Body of pancreas (tissue), 4 donors: ENCODE results near the gene CXorf49. TPM values are rescaled to one million over a fixed set of nuclear protein-coding genes. Genes with fewer than 3 reads are reported as not detected.
"Not testable (repeated sequence)": the region's sequence is repeated elsewhere in the genome, so short reads cannot be mapped to it uniquely, and the experiment has no call there.

Source experiments
- ATAC-seq: fragments of 150-250 bp; one replicate; pipeline ENCODE4 v1.9.1; 2016
- DNase-seq, 4 donors: peaks; one replicate each; pipeline ENCODE4 v3.0.0-alpha.2; 2019
- H3K27ac ChIP-seq, 4 donors: fragments of 200-600 bp; sonication (generic); 1 replicate in 3 of 4; 2 replicates in 1 of 4; pipeline versions ENCODE4 v1.5.1 to v1.6.1; 2016 to 2019; ENCODE audit warnings: mild to moderate bottlenecking in 1 of 4, mixed read lengths in 1 of 4, moderate library complexity in 1 of 4
- H3K27me3 ChIP-seq, 2 donors: fragments of 200-600 bp; sonication (generic); one replicate each; pipeline ENCODE4 v1.6.0; 2016; ENCODE audit warnings: mild to moderate bottlenecking in 1 of 2
- H3K36me3 ChIP-seq, 2 donors: fragments of 200-600 bp; sonication (generic); replicated peaks in 1 of 2; 2 replicates each; pipeline ENCODE4 v1.5.1; 2016; ENCODE audit warnings: low read depth in 2 of 2; ENCODE audit not compliant: insufficient read depth in 1 of 2
- H3K4me1 ChIP-seq: fragments of 200-600 bp; sonication (generic); one replicate; pipeline ENCODE4 v1.6.0; 2016
- H3K4me3 ChIP-seq, 2 donors: fragments of 200-600 bp; sonication (generic); 1 replicate in 1 of 2; 2 replicates in 1 of 2; pipeline ENCODE4 v1.5.1; 2016 to 2019
- H3K9me3 ChIP-seq, 3 donors: fragments of 200-600 bp; sonication (generic); 1 replicate in 2 of 3; 2 replicates in 1 of 3; pipeline ENCODE4 v1.5.1; 2016
- CTCF ChIP-seq, 7 experiments: fragments of 450-650 bp in 4 of 7; fragments of 200-600 bp in 3 of 7; sonication (generic) in 3 of 7; IDR thresholded peaks; one replicate each; pipeline ENCODE4 v1.5.1; 2016 to 2019; ENCODE audit warnings: antibody characterized with exemption in 7 of 7
- POLR2A ChIP-seq, 3 donors: fragments of 450-650 bp; IDR thresholded peaks; one replicate each; pipeline ENCODE4 v1.6.1; 2016; ENCODE audit warnings: antibody characterized with exemption in 3 of 3, mild to moderate bottlenecking in 2 of 3
- WGBS, 2 donors: methylation state at CpG; one replicate each; pipeline ENCODE4 v1.1.5; 2017; 5-methylcytosine and 5-hydroxymethylcytosine counted together
- intact Hi-C: fragments of 100-400 bp; cut with DNase I; formaldehyde crosslinking; loops from one replicate; pipeline ENCODE4 v1.15.1; 2023
- total RNA-seq, 2 donors: library from RNA; depleted of rRNA; stranded (reverse); fragments of >200 nt; gene quantifications; one replicate each; pipeline ENCODE4 v1.1.0, GENCODE V29; 2016

CXorf49 gene
- total RNA-seq, 2 donors from 2014 or later, result not detected

DNA sequence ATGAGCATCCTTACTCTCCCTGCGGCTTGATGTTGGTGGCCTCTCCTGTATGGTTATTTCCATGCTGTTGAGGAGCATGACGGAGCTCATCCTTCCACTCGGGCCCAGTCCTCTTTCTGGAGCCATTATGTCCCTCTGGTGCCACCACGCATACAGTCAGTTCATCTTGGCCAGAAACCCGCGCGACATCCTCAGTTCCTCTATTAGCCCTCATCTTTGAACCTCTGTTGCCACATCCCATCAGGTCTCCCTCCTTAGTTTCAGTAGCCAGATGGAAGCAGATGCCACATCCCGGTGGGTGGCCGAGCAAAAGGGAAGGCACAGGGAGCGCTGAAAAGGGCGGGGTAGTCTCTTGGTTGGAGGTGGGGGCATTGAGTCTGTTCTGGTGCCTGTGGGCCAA is 46.1 kb downstream of the CXorf49 start:
- ATAC-seq (no peak), DNase-seq (no peak)
- Histone ChIP-seq H3K9me3 (no peaks in the 10 kb centered on the region), H3K27ac (no peak overlapping the region), H3K4me1 (no peaks in the 10 kb centered on the region), H3K4me3 (no peak overlapping the region), H3K36me3 (no peaks in the 10 kb centered on the region), H3K27me3 (no peaks in the 10 kb centered on the region)
- WGBS, 2 donors, result 91 to 97% methylated on average over 10 to 11 of the region's 11 CpGs
- no peak for TF ChIP-seq CTCF (IDR thresholded peaks at IDR 0.05)
- no peak for TF ChIP-seq POLR2A (IDR thresholded peaks at IDR 0.05)
- intact Hi-C loops, result no loop called here

DNA sequence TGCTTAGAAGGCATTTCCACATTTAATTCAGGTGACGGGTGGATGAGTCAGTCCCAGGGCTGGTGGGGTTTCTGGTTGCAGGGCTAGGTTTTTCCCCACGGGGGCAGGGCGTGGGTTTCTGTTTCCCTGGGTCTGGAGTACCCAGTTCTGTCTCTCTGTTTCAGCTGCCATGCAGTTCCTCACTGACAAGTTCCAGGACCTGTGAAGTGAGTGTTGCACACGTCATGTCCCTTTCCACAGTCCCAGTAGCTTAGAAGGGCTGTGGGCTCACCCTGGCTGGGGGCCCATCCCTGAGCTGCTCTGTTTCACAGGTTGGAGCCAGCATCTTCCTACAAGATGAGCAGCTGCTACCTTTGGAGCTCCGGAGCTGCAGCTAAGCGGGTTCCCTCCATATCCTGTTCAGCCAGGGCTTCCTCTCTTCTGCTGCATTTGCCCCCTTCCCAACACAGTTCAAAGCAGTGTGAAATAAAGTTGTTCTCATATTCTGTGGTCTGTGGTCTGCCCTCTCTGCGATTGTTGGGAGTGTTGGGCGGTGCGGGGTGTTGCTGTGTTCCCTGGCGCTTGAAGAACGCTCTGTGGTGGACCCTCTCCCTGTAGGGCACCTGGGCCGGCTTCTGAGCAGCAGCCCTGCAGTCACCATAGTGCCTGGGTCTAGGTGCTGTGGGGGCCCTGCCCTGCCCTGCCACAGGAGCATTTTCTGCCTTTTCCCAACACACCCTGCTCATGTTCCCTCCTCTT is 46.9 kb downstream of the CXorf49 start:
- Histone ChIP-seq H3K36me3 (no peaks in the 10 kb centered on the region), H3K4me1 (no peaks in the 10 kb centered on the region), H3K27ac (no peak overlapping the region), H3K4me3 (no peak overlapping the region), H3K9me3 (no peaks in the 10 kb centered on the region), H3K27me3 (no peaks in the 10 kb centered on the region)
- DNase-seq, result no peak
- 52 to 71% methylated on average over 3 to 5 of the region's 12 CpGs for WGBS, 2 donors
- intact Hi-C loops, result no loop called here
- TF ChIP-seq CTCF (IDR thresholded peaks at IDR 0.05), result no peak
- no peak for TF ChIP-seq POLR2A (IDR thresholded peaks at IDR 0.05)
- ATAC-seq, result no peak

DNA sequence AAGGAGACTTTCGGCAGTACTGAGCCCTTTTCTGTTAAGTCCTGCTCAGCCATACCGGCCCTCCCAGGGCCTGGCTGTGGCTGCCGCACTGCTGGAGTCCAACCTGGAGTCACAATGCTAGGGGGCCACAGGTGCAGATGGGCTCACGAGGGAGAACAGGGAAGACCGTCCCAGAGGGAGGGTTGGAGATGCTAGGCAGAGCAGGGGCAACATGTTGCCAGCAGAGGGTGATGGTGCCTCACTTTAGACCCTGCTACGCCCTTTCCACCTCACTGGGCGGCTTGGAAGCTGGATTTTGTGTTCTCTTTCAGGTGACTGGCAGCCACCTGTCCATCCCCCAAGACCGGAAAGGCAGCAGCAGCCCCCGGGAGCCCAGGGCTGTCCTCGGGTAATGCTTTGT is 48.1 kb downstream of the CXorf49 start:
- DNase-seq, H3K9me3 ChIP-seq, ATAC-seq, H3K27ac ChIP-seq, H3K27me3 ChIP-seq, H3K36me3 ChIP-seq, H3K4me3 ChIP-seq, intact Hi-C loops, H3K4me1 ChIP-seq: not testable (repeated sequence)
- 7 to 22% methylated on average over 2 to 8 of the region's 10 CpGs for WGBS, 2 donors
- TF ChIP-seq CTCF (IDR thresholded peaks at IDR 0.05), result peak in 2 of 7 experiments; percentile 19 to 21

GRCh38 chrX:71669492-71669891 is 48.6 kb downstream of the CXorf49 start:
- intact Hi-C loops, result no loop called here
- no peaks in the 10 kb centered on the region for H3K4me1 ChIP-seq
- no peaks in the 10 kb centered on the region for H3K27me3 ChIP-seq
- no peak overlapping the region for H3K4me3 ChIP-seq
- ATAC-seq (no peak), DNase-seq (no peak)
- WGBS, 2 donors, result 64 to 80% methylated on average over 6 to 10 of the region's 13 CpGs
- H3K36me3 ChIP-seq, result no peaks in the 10 kb centered on the region
- no peak overlapping the region for H3K27ac ChIP-seq
- no peaks in the 10 kb centered on the region for H3K9me3 ChIP-seq
- TF ChIP-seq CTCF (IDR thresholded peaks at IDR 0.05), result no peak
- no peak for TF ChIP-seq POLR2A (IDR thresholded peaks at IDR 0.05)

DNA sequence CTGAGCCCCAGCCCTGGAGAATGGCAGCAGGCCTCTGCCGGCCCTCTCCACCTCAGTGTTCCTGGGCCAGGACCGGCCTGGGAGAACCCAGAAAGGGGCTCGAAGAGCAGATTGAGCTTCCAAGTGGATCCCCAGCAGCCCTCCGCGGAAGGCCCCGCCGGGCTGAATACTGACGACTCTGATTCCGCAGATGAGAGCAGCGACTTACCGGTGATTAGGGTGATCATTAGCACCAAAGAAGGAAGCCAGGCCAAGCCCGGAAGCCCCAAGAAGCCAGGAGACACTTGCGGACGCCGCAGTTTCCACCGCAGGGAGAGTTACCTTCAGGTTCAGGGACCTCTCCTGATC is 49.9 kb downstream of the CXorf49 start:
- no peaks in the 10 kb centered on the region for H3K4me1 ChIP-seq
- no peak for ATAC-seq
- intact Hi-C loops, result no loop called here
- TF ChIP-seq CTCF (IDR thresholded peaks at IDR 0.05) (no peak), POLR2A (IDR thresholded peaks at IDR 0.05) (no peak)
- no peaks in the 10 kb centered on the region for H3K9me3 ChIP-seq
- 88% methylated on average over 11 of the region's 16 CpGs; no CpG with 5 or more reads in 1 of the 2 donors for WGBS, 2 donors
- no peaks in the 10 kb centered on the region for H3K36me3 ChIP-seq
- H3K27me3 ChIP-seq, result no peaks in the 10 kb centered on the region
- H3K4me3 ChIP-seq, result no peak overlapping the region
- H3K27ac ChIP-seq, result no peak overlapping the region
- DNase-seq, result no peak
